Globus pallidus (tissue), 1 donor: ENCODE results near the gene CIAO2B.
"Not testable (repeated sequence)": the region's sequence is repeated elsewhere in the genome, so short reads cannot be mapped to it uniquely, and the experiment has no call there.

Source experiments
- DNase-seq: peaks from one replicate; pipeline ENCODE4 v3.0.0-alpha.2; 2015; ENCODE audit warnings: low spot score

Gene CIAO2B

DNA sequence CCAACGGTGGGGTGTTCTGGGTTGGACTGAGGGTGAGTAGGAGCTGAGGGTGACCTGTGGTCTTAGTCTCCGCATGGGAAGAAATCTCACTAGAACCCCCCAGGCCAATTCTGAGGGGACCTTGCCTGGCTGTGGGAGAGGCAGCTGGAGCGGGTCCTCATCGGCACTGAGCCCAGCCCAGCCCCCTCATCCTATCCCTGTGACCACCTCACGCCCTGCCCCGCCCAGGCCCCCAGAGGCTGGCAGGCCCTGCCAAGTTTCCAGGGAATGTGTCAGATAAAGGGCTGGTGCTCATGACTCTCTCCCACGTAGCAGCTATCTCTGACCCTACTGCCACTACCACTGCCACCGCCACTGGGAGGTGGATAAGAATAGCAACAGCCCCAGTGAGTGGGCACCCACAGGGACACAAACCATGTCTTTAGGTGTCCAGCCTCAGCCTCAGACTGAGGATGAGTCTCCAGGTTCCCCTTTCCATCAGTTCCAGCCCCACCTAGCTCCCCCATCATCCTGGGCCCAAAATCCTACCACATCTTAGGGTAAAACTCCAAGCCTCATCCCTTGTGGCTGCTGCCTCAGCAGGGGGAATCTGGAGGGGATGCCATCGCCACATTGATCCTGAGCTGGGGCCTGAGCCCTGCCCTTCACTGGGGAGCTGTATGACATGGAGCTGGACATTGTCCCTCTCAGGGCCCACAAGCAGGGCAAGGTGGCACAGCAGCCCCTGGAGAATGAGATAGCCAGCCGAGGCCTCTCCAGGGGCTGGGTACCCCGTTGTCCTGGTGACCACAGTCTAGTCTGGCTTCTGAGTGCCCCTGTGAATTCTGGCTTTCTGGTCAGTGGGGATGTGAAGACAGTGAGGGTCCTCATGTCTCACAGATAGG lies 30.4 kb downstream of the CIAO2B start:
- no peak for DNase-seq

DNA sequence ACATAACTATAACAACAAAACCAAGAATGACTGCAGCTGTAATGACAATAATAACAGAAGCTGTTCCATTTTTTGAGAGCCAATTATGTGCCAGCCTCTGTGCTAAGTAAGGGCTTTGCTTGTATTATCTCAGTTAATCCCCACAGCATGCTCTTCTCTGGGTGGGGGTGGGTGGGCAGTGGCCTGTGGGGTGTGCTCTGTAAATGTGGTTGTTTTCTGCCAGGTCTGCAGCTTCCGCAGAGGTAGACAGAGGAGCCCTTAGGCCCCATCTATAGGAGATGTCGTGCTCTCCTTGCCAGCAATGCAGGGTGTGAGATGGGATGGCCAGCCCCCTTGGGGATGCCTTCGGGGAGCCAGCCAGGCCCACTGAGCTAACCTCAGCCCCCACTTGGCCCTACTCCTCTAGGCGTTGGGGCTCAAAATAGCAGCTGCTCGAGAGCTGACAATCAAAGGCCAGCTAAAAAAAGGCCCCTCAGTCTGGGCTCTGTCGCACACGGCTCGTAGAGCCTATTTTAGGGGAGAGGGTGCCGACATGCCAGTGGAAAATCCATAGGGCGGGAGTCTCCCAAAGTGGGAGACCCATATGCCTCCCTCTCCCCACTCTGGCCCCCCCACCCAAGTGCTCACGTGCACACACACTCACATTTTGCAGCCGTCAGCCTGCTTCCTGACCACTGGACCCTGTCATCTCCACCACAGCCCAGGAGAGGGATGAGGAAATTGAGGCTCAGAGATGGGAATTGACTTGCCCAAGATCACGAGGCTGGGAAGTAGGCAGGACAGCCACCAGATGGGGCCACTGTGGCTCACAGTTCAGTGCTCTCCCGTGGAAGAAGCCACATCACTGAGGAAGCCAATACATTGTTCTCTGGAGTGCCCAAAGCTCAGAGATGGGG lies 31.3 kb downstream of the CIAO2B start:
- DNase-seq, result no peak

DNA sequence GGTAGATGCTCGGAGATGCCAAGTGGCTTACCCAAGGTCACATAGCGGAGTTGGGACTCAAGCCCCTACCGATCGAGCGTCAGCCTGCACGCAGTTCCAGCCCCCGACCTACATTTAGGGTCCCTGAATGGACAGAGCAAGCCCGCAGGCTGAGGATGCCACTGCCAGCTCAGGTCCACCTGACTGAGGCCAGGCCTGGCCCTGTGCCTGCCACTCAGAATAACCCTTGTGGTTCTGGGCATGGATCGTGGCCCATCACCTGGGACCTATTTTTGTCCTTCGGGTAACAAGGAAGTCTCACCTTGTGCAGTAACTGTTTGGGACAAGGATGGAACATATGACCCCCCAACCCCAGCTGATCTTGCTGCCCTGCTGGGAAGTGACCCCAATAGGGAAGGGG lies 32.6 kb downstream of the CIAO2B start:
- DNase-seq, result no peak

DNA sequence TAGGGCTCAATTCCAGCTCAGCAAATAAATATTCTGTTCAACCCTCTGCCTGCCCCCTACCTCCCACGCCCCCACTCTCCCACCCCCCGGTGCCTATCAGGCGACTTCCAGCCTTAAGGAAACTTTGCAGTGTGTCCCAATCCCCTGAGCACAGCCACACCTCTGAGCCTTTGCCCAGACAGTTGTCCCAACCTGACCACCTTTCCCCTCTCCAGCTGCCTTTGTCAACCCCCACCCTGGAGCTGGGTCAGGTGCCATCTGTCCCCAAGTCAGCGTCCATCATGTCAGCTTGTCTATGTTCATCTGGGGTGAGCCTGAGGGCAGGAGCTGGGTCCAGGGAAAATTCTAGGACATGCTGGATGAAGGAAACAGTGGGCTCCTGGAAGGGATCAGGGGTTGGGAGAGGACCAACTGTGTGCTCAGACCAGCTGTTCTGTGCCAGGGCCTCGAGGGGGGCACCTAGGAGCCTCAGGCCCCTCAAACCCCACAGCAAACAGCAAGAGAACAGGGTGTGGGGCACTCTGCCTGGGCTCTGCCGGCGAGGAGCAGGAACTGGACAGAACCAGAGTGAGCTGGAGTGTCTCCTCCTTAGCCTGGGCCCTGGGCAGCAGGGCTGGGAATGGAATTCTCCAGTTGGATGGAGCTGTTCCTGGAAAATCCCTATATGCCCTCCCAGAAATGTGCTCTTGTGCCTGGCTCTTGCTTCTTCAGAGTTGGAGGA lies 33.3 kb downstream of the CIAO2B start:
- DNase-seq, result peak; percentile 43

- no peak for DNase-seq
Observed at GRCh38 chr16:66899945-66900710, 34.1 kb downstream of the CIAO2B start.

GRCh38 chr16:66899310-66899944 lies 34.8 kb downstream of the CIAO2B start:
- DNase-seq, result no peak

DNA sequence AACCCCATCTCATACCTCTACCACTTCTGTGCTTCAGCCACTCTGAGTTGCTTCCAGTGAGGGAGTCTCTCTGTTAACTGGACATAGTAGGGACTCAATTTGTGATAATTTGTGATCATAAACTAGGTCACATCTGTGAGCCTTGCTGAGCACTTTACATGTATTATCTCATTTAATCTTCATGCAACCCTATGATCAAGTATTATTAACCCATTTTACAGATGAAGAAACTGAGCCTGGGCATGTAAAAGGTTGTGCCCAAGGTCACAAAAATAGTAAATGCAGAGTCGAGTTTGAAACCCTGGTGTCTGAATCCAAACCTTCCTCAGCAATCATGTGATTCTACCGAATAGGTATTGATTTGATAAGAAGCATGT lies 35.3 kb downstream of the CIAO2B start:
- DNase-seq, result no peak

GRCh38 chr16:66898207-66898606 lies 36.0 kb downstream of the CIAO2B start:
- DNase-seq, result no peak

GRCh38 chr16:66896682-66897081 lies 37.5 kb downstream of the CIAO2B start:
- not testable (repeated sequence) for DNase-seq

DNA sequence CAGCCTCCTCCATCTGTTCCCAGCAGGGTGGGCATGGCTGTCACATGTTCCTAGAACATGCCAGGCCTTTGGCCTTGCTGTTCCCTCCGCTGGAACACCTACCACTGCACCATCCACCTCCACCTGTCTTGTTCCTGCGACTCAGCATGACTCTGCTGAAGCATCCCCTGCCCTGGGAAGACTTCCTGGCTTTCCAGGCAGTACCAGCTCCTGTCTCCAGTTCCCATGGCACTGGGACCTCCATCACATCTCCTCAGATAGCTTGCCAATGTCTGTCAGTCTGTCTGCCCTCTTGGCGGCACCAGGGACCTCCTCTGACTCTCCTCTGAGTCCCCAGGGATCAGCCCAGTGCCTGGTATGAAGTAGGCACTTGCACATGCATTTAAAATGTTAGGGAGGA lies 38.2 kb downstream of the CIAO2B start:
- no peak for DNase-seq

DNA sequence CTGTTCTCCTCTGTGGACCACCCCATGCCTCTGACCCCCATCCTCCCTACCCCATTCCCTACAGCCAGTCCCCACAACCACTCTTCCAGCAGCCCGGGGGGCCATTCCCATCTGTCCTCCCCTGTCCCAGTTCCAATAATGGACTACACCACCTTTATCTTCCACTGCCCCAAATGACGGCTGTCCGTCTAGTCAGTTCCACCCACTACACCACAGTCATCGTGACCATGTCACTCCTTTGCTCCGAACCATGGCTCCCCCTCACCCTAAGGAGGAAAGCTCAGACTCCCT lies 38.6 kb downstream of the CIAO2B start:
- DNase-seq, result no peak

DNA sequence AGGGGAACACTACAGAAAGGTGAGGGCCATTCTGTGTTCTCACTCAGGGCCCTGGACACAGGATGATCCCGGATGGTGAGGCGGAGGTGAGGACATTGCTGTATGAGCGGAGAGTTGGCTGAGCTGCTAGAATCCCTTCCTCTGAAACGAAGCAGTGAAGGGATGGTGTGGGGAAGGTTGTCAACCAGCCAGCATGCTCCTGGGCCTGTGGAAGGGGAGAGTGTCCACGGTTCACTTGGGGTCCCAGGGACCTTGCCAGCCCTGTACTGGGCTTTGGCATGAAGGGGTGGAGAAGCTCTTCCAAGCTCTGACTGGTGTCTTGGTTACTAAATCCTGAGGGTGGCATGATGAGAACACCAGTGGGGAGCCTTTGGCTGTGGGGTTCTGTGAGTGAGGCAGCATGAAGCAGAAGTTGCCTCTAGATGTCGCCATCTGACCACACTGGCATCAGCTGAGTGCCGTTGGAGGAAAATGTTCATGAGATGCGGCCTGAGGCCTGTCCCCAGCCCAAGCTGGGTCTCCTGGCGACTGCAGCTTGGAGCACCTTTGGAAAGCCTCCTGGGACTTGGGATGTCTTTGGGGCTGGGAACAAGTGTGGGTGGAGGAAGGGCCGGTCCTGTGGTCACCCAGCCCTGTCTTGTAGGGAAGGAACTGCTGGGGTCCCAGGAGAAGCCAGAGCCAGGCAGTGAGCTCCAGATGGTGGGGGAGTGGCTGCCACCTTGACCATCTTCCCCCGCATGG lies 39.1 kb downstream of the CIAO2B start:
- DNase-seq, result peak; percentile 74

DNA sequence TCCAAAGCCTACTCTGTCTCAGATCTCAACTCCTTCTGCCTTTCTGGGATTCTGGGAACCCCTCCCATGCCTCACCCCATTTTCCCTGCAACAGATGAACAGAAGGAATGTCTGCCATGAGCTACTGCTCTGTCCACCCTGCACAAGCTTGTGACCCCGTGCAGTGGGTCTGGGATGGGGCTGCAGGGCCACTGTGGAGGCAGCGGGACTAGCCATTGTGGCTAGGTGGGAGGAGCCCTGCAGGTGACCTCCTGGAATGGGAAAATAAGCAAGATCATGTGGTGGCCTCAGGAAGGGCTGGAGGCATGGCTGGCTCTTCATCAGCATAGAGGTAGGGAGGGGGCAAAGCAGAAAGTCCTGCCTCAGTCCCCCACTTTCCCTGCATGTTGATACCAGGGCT lies 40.1 kb downstream of the CIAO2B start:
- DNase-seq, result no peak

- no peak for DNase-seq
Observed at GRCh38 chr16:66891797-66892196, 42.4 kb downstream of the CIAO2B start.

DNA sequence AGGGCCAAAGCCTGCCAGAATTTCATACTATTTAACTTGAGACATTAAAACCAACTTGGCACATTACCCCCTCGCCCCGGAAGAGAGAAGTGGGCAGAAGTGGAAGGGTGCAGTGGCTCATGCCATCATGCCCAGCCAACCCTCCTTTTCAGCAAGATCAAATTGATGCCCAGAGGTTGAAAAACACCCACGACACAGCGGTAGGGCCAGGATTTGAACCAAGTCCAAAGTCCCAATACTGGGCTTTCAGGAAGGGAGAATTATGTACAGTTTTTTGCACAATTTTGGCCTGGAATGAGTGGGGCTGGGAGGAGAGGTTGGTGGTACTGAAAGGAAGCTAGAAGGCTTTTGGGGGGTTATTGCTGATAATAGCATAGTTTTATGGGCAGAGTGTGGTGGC lies 42.8 kb downstream of the CIAO2B start:
- no peak for DNase-seq

GRCh38 chr16:66890799-66891198 lies 43.4 kb downstream of the CIAO2B start:
- no peak for DNase-seq

DNA sequence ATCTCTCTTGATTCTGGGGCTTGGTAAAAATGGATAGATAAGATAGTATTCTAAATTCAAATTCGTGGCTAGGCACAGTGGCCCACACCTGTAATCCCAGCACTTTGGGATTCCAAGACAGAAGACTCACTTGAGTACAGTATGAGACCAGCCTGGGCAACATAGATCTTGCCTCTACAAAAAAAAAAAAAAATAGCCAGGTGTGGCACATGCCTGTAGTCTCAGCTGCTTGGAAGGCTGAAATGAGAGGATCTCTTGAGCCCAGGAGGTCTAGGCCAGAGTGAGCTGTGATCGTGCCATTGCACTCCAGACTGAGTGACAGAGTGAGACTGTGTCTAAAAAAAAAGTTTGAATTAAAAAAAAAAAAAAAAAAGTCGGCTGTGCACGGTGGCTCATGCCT lies 44.6 kb downstream of the CIAO2B start:
- no peak for DNase-seq

- DNase-seq, result no peak
Observed at GRCh38 chr16:66888647-66889615, 45.3 kb downstream of the CIAO2B start.

GRCh38 chr16:66886914-66887313 lies 47.3 kb downstream of the CIAO2B start:
- no peak for DNase-seq
